ENCODE measurements around the gene SAFB. TPM values are rescaled to one million over a fixed set of nuclear protein-coding genes. Genes with fewer than 3 reads are reported as not detected.

SAFB gene
- total RNA-seq, 1 donor from 2014 or later = 113 TPM

DNA sequence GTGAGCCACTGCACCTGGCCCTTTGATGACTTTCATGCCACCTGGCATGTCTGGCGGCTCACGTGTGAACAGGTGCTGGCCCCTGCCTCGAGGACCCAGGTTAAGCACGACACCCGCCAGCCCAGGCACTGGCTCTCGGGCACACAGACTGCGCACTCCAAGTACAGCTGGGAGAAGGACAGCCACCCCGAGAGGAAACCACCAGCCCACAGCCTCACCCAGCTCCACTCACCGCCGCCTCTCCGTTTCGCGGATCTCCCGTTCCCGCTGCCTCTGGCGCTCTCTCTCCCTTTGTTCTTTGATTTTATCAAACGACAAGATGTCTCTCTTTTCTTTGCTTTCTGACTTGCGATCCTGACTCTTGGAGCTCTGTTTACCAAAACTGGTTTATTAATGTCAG, 27.8 kb upstream of the SAFB start:
- Mint-ChIP-seq H3K27ac (ENCODE audit: unreplicated experiment) (peak overlapping the region; percentile 65), H3K9me3 (ENCODE audit: unreplicated experiment) (no peaks in the 10 kb centered on the region), H3K4me1 (ENCODE audit: unreplicated experiment) (no peaks in the 10 kb centered on the region), H3K4me3 (ENCODE audit: unreplicated experiment) (peak overlapping the region; percentile 59), H3K27me3 (ENCODE audit: unreplicated experiment) (peaks cover 4% of the 10 kb centered on the region), H3K36me3 (ENCODE audit: low read depth, unreplicated experiment) (peaks cover 48% of the 10 kb centered on the region)
- TF ChIP-seq, protein P1, sequence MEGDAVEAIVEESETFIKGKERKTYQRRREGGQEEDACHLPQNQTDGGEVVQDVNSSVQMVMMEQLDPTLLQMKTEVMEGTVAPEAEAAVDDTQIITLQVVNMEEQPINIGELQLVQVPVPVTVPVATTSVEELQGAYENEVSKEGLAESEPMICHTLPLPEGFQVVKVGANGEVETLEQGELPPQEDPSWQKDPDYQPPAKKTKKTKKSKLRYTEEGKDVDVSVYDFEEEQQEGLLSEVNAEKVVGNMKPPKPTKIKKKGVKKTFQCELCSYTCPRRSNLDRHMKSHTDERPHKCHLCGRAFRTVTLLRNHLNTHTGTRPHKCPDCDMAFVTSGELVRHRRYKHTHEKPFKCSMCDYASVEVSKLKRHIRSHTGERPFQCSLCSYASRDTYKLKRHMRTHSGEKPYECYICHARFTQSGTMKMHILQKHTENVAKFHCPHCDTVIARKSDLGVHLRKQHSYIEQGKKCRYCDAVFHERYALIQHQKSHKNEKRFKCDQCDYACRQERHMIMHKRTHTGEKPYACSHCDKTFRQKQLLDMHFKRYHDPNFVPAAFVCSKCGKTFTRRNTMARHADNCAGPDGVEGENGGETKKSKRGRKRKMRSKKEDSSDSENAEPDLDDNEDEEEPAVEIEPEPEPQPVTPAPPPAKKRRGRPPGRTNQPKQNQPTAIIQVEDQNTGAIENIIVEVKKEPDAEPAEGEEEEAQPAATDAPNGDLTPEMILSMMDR (IDR thresholded peaks at IDR 0.05; ENCODE audit: unreplicated experiment) = no peak
- DNase-seq (ENCODE audit: low spot score) = no peak

GRCh38 chr19:5595745-5596144, 27.1 kb upstream of the SAFB start:
- no peak for DNase-seq (ENCODE audit: low spot score)
- no peak overlapping the region for H3K4me3 Mint-ChIP-seq (ENCODE audit: unreplicated experiment)
- TF ChIP-seq, protein P1 (IDR thresholded peaks at IDR 0.05; ENCODE audit: unreplicated experiment) = no peak
- no peak overlapping the region for H3K27ac Mint-ChIP-seq (ENCODE audit: unreplicated experiment)
- H3K4me1 Mint-ChIP-seq (ENCODE audit: unreplicated experiment) = no peaks in the 10 kb centered on the region
- H3K36me3 Mint-ChIP-seq (ENCODE audit: low read depth, unreplicated experiment) = peaks cover 52% of the 10 kb centered on the region
- peaks cover 4% of the 10 kb centered on the region for H3K27me3 Mint-ChIP-seq (ENCODE audit: unreplicated experiment)
- no peaks in the 10 kb centered on the region for H3K9me3 Mint-ChIP-seq (ENCODE audit: unreplicated experiment)

- peaks cover 55% of the 10 kb centered on the region for H3K36me3 Mint-ChIP-seq (ENCODE audit: low read depth, unreplicated experiment)
- H3K27me3 Mint-ChIP-seq (ENCODE audit: unreplicated experiment) = peaks cover 1% of the 10 kb centered on the region
- H3K27ac Mint-ChIP-seq (ENCODE audit: unreplicated experiment) = no peak overlapping the region
Measured at GRCh38 chr19:5600797-5601196, 22.1 kb upstream of the SAFB start.

DNA sequence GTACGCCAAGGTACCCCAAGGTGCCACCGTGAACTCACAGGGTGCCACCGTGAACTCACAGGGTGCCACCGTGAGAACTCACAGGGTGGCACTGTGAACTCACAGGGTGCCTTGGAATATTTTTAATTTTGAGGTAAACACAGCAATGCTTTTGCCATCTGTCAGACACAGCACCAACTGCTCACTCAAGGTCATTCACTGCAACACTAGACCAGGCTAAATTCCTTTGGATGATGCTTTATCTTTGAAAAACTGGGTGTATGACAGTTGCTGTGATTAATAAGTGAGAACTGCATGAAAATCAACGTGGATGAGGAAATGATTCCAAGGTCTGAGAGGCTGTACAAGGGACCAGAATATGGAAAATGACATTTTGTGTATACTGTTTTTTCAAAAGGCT, 19.3 kb upstream of the SAFB start:
- no peak overlapping the region for H3K27ac Mint-ChIP-seq (ENCODE audit: unreplicated experiment)
- no peak for DNase-seq (ENCODE audit: low spot score)
- peaks cover 60% of the 10 kb centered on the region for H3K36me3 Mint-ChIP-seq (ENCODE audit: low read depth, unreplicated experiment)
- peaks cover 1% of the 10 kb centered on the region for H3K27me3 Mint-ChIP-seq (ENCODE audit: unreplicated experiment)
- TF ChIP-seq, protein P1 (IDR thresholded peaks at IDR 0.05; ENCODE audit: unreplicated experiment) = no peak
- H3K4me3 Mint-ChIP-seq (ENCODE audit: unreplicated experiment) = no peak overlapping the region
- no peaks in the 10 kb centered on the region for H3K9me3 Mint-ChIP-seq (ENCODE audit: unreplicated experiment)
- no peaks in the 10 kb centered on the region for H3K4me1 Mint-ChIP-seq (ENCODE audit: unreplicated experiment)

More at GRCh38 chr19:5600797-5601196, 22.1 kb upstream of the SAFB start:
- no peaks in the 10 kb centered on the region for H3K9me3 Mint-ChIP-seq (ENCODE audit: unreplicated experiment)
- no peaks in the 10 kb centered on the region for H3K4me1 Mint-ChIP-seq (ENCODE audit: unreplicated experiment)
- TF ChIP-seq, protein P1 (IDR thresholded peaks at IDR 0.05; ENCODE audit: unreplicated experiment) = no peak
- no peak for DNase-seq (ENCODE audit: low spot score)
- no peak overlapping the region for H3K4me3 Mint-ChIP-seq (ENCODE audit: unreplicated experiment)

DNA sequence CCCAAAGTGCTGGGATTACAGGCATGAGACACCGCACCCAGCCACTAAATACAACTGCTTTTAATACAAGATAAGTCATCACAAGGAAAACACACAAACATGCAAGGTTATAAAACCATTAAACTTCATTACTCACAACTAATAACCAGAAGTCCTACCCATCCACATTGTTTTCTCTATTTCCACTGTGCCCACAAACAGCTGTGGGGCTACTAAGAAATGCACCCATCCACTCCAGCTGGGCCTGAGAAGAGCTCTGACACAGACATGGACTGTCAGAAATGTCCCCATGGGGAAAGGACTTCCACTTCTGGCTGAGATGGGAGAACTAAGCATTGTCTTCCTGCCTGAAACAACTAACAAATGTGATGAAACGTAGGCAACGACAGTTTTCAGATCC, 17.5 kb upstream of the SAFB start:
- DNase-seq (ENCODE audit: low spot score) = no peak
- H3K4me3 Mint-ChIP-seq (ENCODE audit: unreplicated experiment) = no peak overlapping the region
- H3K27me3 Mint-ChIP-seq (ENCODE audit: unreplicated experiment) = no peaks in the 10 kb centered on the region
- H3K27ac Mint-ChIP-seq (ENCODE audit: unreplicated experiment) = no peak overlapping the region
- H3K9me3 Mint-ChIP-seq (ENCODE audit: unreplicated experiment) = no peaks in the 10 kb centered on the region
- no peaks in the 10 kb centered on the region for H3K4me1 Mint-ChIP-seq (ENCODE audit: unreplicated experiment)
- TF ChIP-seq, protein P1 (IDR thresholded peaks at IDR 0.05; ENCODE audit: unreplicated experiment) = no peak
- H3K36me3 Mint-ChIP-seq (ENCODE audit: low read depth, unreplicated experiment) = peaks cover 56% of the 10 kb centered on the region
